Thyroid gland (tissue), 4 donors: Measurements from ENCODE around the gene UFL1.

Experiments used
- CTCF ChIP-seq, 6 experiments: fragments of 200-600 bp in 3 of 6; fragments of 450-650 bp in 3 of 6; sonication (generic) in 3 of 6; IDR thresholded peaks; one replicate each; pipeline ENCODE4 v1.5.1; 2016 to 2019; ENCODE audit warnings: antibody characterized with exemption in 6 of 6, mild to moderate bottlenecking in 2 of 6, inconsistent platforms in 1 of 6, moderate library complexity in 1 of 6
- POLR2A ChIP-seq, 2 donors: fragments of 450-650 bp; IDR thresholded peaks; one replicate each; pipeline ENCODE4 v1.6.1; 2017; ENCODE audit warnings: antibody characterized with exemption in 2 of 2, mild to moderate bottlenecking in 2 of 2, moderate library complexity in 1 of 2

- TF ChIP-seq CTCF (IDR thresholded peaks at IDR 0.05) (no peak), POLR2A (IDR thresholded peaks at IDR 0.05) (no peak)
Measured at GRCh38 chr6:96575359-96575758, 53.8 kb downstream of the UFL1 start.
